ENCODE results near the gene SRRM4.
"Not testable (repeated sequence)": the region's sequence is repeated elsewhere in the genome, so short reads cannot be mapped to it uniquely, and the experiment has no call there.

The SRRM4 gene

DNA sequence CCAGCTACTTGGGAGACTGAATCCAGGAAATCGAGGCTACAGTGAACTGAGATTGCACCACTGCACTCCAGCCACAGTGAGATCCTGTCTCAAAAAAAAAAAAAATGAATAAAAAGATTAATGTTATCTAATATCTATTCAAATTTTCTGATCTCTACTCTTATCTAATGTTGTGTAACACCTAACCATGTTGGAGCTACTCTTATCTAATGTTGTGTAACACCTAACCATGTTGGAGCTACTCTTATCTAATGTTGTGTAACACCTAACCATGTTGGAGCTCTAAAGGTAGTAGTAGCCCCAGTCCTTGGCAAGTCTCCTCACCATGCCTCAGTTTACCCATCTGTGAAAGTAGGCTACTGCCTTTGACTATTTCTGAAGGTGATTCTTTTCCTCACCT lies 26.9 kb downstream of the SRRM4 start:
- H3K27ac ChIP-seq, H3K4me3 ChIP-seq: not testable (repeated sequence)

DNA sequence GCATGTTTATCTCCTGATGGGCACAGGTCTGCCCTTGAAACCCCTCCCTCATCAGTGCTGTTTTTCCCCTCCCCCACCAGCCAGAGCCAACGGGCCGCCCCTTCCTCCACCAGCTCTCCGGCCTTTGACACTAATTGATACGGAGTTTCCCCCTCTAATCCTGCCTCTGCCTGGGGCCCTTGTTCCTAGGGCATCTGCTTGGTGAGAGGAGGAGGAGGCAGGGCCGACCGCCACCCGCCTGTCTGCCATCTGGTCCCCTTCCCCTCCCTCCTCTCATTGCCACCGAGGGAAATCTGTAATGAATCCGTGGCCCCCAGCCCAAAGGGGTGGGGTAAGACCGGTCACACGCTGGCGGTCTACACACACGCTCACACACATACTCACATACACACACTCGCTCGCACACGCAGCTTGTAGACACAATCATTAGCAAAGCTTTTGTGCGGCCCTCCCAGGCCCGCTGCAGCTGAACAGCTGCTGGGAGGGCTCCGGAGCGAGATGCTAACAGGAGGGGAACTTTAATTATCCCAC lies 27.4 kb downstream of the SRRM4 start:
- Histone ChIP-seq H3K27ac (no peak overlapping the region), H3K4me3 (no peak overlapping the region)

DNA sequence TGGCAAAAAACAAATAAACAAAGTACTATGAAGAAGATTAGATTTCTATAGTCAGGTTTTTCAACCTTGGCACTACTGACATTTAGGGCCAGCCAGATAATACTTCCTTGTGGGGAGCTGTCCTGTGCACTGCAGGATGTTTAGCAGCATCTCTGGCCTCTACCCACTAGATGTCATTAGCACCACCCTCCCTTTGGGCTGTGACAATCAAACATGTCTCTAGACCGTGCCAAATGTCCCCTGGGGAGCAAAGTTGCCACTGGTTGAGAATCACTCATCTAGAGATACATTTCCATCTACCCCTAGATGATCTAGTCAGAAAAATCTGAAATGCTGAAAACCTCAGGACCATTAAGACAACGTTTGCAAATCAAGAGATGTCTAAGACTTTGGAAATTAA lies 29.9 kb downstream of the SRRM4 start:
- Histone ChIP-seq H3K4me3 (no peak overlapping the region), H3K27ac (no peak overlapping the region)

DNA sequence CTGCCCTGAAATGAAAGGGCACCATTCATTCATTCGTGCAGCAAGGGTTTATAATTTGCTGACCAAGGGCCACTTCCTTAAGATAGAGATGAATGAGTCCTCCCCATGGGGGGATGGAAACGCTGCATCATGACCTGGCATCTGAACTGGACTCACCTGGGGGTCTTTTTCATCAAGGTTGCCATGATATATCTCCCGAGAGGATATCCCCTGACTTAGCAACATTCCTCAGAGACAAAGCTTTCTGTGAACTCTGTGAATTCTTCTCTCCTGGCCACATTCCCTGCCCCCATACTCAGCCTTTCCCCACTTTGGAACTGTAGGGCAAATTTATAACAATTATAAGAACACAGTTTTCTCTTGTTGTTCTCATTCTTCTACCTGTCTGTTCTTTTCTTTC lies 30.8 kb downstream of the SRRM4 start:
- H3K27ac ChIP-seq, result no peak overlapping the region
- no peak overlapping the region for H3K4me3 ChIP-seq

DNA sequence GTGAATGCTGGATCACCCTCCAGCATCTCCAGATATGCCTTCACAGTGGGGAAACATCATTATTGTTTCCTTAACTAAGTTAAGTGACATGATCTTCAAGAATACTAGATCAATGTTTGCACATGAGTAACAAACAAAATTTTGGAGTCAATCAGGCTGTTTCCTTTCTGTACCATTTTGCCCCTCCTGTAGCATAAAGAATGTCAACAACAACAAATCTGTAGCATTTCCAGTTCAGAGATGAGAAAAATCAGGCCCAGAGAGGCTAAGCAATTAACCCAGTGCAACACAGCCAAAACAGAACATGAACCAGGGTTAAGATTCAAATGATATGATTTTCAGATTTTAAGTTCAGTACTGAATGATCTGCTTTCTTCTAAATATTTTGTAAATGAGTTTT lies 31.7 kb downstream of the SRRM4 start:
- Histone ChIP-seq H3K4me3 (no peak overlapping the region), H3K27ac (no peak overlapping the region)

DNA sequence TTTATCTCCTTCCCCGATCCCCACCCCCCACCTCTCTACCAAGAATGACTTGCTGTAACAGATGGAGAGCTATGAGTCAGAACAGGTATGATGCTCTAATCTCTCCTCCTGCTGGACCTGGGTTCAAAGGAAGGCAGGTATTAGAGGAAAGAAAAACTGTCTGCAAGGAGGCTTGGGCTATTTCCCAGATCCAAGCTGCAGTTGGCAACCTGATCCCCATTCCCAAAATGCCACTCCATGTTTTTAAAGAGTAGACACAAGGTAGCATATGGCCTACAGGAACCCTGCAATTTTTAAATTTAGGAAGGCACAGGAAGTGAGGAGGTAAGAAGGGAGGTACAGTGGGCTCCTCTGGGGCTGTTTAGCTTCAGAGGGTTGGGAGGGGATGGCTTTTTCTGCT lies 33.0 kb downstream of the SRRM4 start:
- Histone ChIP-seq H3K27ac (no peak overlapping the region), H3K4me3 (no peak overlapping the region)

DNA sequence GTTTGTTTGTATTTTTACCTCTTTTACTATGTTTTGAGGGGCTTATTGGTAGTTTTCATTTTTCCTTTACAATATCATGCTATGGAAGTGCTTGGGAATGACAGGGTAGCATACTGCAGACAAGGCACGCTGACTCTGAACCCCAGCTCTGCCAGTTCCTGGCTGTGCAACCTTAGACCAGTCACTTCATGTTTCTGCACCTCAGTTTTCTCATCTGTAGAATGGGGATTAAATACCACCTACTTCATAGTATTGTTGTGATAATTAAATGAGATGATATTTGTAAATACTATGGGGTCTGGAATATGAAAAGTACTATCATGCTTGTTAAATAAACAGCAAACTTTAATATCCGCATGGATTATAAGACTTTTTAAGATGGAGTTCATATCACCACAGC lies 35.4 kb downstream of the SRRM4 start:
- Histone ChIP-seq H3K27ac (no peak overlapping the region), H3K4me3 (no peak overlapping the region)

DNA sequence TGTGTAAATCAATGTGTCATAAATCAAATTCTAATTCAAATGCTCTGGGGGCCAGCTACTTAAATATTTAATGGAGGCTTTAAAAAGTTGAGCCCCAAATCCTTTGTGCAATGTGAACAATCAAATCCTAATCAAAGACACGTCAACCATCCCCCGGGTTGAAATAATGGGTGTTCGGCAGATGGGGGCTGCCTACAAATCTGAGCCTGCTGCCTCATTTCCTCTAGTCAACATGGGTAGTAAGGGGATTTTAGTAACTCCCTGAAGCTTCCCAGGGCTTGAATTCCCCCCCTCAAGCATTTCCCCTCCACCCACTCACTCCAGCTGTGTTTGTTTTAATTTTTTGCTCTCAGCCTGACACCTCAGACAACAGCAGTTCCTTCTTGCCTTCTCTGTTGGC lies 37.8 kb downstream of the SRRM4 start:
- Histone ChIP-seq H3K4me3 (no peak overlapping the region), H3K27ac (no peak overlapping the region)

DNA sequence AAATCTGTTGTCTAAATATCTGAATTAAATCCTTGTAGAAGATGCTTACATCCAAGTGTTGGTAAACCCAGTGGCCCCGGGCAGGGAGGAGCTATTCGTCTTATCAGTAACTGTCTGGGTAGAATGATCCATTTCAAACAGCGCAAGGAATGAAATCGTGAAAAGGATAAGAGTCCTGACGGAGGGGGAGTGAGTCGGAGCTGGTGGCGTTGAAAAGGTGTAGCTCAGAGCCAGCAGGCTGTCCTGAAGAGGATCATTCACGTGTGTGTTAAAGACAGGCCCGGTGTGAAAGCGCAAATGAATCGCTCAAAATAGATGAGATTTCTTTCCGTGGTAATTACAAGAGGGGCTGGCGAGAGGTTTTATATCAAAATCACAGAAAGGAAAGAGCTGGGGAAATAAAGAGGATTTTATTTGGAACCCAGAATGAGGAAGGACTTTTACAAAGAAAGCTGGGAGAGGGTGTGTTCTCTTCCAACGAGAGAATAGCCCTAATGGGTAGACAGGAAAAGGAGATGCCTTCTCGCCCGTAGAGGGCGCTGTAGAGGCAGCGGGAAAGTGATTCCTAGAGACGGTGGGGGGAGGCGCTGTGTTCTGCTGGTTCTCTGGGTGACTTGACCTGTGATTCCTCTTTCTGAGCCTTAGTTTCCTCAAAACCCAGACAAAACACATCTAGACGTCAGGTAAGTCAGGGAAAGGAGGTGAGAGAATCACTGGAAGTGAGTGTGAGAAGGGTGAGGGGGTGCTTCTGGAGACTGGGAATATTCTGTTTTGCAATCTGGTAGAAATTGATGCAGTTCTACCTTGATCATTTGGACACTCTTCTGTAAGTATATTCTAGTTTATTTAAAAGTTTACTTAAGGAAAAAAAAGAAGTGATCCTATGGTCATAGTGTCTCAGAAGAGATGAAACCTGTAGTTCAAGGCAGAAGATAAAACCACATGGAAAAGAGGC lies 39.3 kb downstream of the SRRM4 start:
- no peak overlapping the region for H3K27ac ChIP-seq
- no peak overlapping the region for H3K4me3 ChIP-seq

DNA sequence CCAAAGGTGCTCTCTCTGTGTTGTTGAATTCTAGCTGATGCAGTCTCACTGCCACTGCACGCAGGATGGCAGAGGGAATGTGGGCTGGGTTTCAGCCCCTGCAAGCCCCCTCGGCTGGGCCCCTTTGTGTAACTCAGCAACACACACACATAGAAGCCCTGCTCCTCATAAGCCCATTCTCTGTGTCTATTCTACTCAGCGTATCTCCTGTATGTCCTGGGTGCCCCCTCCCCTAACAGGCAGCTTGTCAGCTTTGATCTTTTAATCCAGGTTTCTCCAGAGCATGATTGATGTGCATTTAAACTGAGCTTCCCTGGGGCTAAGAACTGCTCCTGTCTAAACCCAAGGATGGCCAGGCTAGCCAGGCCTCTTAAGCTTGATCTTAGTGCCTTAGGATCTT lies 43.0 kb downstream of the SRRM4 start:
- Histone ChIP-seq H3K27ac (no peak overlapping the region), H3K4me3 (no peak overlapping the region)

DNA sequence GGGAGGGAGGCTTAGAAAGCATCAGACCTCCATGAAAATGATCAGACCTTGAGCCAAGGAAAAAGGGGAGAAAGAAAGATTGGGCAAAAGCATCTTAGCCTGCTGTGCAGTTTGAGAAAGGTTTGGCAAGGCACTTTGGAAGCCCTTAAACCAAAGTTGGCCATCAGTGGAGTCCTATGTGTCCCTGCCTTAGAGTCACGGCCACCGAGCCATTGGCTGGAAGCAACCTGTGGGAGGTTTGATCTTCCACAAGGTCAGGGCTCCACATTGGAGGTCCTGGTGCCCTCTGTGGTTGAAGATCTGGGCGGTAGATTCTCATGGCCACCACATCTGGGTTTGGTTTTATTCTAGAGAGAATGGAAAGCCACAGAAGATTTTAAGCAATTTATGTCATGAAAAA lies 44.4 kb downstream of the SRRM4 start:
- Histone ChIP-seq H3K4me3 (no peak overlapping the region), H3K27ac (no peak overlapping the region)

DNA sequence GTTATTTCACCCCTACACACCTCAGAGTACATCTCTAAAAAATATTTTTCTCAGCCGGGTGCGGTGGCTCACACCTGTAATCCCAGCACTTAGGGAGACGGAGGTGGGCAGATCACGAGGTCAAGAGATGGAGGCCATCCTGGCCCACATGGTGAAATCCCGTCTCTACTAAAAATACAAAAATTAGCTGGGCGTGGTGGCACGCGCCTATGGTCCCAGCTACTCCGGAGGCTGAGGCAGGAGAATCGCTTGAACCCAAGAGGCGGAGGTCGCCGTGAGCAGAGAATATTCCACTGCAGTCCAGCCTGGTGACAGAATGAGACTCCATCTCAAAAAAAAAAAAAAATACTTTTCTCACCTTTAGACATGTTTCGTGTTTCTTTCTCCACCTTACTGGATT lies 52.0 kb downstream of the SRRM4 start:
- not testable (repeated sequence) for H3K27ac ChIP-seq, H3K4me3 ChIP-seq

DNA sequence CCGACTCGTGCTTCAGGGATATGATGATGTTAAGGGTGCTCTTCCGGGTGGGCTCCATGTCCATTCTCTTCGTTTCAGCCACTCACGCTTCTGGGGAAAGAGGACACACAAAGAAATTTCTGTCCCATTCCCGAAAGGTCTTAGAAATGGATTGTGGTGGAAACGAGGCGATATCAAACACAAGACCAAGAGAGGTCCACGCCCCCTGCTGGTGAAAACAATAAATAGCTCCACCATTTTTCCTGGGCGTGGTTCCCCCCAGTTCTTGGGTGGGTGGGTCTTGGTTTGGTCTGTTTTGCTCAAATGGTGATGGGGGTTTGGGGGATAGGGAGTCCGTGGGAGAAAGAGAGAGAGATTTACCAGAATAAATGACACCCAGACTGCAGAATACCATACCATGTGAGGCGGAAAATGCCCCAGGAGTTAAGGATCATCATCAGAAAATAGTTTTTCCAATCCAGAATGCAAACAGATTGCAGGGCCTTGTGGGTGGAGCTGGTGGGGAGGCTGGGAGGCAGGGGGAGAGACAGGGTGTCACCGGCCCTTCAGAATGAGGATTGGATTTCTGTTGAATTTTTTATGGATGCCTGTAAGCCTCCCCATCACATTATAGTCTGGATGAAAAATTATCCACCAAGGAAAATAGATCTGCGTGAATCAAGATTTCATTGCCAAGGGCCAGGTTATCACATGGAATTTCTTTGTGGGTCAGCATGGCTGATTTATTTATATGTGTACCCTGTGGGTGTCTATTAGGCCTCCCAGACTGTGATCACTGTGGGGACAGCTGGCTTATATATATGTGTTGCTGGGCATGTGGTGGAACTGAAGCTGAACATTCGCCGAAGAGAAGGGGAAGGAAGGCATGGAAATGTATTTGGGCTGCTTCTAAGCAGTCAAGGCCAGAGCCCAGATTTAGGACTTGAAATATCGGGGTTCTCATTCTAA lies 55.8 kb downstream of the SRRM4 start:
- H3K27ac ChIP-seq, result no peak overlapping the region
- H3K4me3 ChIP-seq, result no peak overlapping the region

DNA sequence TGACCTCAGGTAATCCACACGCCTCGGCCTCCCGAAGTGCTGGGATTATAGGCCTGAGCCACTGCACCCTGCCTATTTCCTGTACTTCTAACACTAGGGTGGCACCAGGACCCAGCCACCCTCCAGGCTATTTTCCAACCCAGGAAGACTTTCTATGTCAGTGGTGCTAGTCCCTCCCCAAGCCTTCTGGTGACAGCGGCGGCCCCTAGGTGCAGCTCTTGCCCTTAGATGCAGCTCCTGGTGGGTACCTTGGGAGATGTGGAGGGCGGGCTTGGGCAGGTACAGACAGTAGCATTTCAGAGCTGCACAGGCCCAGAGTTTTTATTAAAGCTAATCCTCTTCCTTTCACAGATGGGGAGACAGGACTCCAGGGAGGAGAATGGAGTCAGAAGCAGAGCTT lies 62.8 kb downstream of the SRRM4 start:
- no peak overlapping the region for H3K4me3 ChIP-seq
- H3K27ac ChIP-seq, result no peak overlapping the region

DNA sequence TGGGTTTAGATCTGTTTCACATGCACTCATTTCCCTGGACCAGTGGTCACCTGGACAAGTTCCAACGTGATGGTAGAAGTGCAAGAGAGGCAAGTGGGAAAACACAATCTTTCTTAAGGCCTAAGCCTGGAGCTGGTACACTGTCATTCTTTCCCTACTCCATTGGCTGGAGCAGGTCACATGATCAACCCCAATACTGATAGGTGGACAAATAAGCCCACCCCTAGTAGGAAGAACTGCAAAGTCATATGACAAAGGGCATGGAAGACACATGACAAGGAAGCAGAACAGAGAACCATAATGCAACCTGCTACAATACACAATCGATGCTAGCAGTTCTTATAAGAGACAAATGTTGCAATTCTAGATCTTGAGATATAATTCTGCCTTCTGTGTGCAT lies 66.3 kb downstream of the SRRM4 start:
- Histone ChIP-seq H3K27ac (no peak overlapping the region), H3K4me3 (no peak overlapping the region)

DNA sequence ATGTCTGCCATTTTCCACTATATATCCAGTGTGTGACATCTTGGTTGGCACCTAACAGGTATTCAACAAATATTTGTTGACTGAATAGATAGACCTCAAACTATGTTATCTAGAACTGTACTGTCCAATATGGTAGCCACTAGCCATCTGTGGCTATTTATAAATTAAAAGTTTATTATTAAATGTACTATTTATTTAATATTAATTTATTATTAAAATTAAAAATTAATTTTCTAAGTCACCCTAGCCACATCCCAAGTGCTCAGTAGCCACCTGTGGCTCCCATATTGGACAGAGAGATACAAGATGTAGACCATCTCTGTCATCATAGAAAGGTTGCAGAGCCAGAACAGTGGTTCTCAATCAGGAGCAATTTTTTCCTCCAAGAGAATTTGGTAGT lies 69.3 kb downstream of the SRRM4 start:
- no peak overlapping the region for H3K27ac ChIP-seq
- H3K4me3 ChIP-seq, result no peak overlapping the region

DNA sequence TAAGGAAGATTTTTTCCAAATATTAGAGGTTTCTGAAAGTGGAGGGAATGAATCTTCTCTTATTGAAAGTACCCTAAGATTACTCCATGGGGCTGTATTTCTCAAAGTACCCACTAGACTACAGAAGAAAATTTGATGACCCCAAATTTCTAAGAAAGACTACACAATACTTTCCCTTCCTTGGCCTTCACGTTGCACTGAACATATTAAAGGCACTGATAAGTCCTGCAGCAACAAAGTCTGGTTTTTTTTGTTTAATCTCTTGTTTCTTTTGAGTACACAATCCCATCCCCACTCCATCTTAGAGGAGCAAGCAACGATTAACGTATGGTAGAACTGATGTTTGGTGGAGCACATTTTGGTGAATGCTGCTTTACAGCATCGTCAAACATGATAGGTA lies 70.1 kb downstream of the SRRM4 start:
- Histone ChIP-seq H3K27ac (no peak overlapping the region), H3K4me3 (no peak overlapping the region)

DNA sequence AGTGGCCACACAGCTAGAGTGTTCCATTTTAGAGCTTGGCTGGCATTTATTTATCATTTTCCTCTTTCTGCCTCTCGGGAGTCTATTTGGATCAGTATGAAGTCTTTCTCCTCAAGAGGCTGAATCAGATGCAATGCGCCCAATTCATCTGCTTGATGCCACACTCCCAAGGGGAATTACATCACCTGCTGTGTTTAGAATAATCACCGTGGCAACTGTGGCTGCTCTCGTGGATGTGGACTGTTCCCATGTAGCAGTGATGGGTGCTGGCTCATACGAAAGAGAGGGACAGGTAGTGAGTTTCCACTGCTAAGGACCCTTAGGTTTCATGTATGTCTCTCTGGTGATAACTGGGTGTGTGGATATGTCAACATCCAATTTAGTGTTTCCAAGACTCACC lies 70.7 kb downstream of the SRRM4 start:
- Histone ChIP-seq H3K27ac (no peak overlapping the region), H3K4me3 (no peak overlapping the region)

DNA sequence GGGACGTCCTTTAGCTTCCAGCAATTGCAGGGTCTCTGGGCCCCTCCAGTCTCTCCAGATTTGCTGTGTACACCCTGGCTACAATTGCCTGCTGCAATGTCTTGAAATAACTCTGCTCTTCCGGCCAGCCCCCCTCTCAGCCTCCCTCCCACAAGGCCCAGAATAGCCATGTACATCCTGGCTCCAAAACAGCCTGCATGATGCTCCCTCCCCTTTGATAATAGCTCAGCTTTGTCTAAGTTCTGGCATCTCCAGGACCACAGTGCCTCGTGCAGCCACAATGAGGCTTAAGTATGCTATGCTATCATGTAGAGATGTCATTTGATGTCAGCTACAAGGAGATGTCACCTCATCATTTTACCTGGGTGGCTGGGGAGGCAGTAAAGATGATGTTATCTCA lies 74.6 kb downstream of the SRRM4 start:
- Histone ChIP-seq H3K4me3 (no peak overlapping the region), H3K27ac (no peak overlapping the region)

Measured in skin epidermis (tissue), 12 donors.